Measurements from ENCODE around the gene GRIK4.

- no peak for TF ChIP-seq POLR2A (conservative IDR thresholded peaks at IDR 0.05)
- TF ChIP-seq FOXJ3 (CRISPR knock-in tag; IDR thresholded peaks at IDR 0.05), result no peak
- TF ChIP-seq EZH2 (IDR thresholded peaks at IDR 0.05; ENCODE audit: borderline replicate concordance, low read depth, low read length), result no peak
- TF ChIP-seq, protein P1, sequence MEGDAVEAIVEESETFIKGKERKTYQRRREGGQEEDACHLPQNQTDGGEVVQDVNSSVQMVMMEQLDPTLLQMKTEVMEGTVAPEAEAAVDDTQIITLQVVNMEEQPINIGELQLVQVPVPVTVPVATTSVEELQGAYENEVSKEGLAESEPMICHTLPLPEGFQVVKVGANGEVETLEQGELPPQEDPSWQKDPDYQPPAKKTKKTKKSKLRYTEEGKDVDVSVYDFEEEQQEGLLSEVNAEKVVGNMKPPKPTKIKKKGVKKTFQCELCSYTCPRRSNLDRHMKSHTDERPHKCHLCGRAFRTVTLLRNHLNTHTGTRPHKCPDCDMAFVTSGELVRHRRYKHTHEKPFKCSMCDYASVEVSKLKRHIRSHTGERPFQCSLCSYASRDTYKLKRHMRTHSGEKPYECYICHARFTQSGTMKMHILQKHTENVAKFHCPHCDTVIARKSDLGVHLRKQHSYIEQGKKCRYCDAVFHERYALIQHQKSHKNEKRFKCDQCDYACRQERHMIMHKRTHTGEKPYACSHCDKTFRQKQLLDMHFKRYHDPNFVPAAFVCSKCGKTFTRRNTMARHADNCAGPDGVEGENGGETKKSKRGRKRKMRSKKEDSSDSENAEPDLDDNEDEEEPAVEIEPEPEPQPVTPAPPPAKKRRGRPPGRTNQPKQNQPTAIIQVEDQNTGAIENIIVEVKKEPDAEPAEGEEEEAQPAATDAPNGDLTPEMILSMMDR (IDR thresholded peaks at IDR 0.05 in 2 of 3, conservative IDR thresholded peaks at IDR 0.05 in 1 of 3; ENCODE audit: insufficient read depth in 2 of 3, low read depth in 1 of 3, low read length in 3 of 3), result no peak
- TF ChIP-seq TBP (optimal IDR thresholded peaks at IDR 0.05; ENCODE audit: low read depth, low read length), result no peak
- TF ChIP-seq, protein P2, sequence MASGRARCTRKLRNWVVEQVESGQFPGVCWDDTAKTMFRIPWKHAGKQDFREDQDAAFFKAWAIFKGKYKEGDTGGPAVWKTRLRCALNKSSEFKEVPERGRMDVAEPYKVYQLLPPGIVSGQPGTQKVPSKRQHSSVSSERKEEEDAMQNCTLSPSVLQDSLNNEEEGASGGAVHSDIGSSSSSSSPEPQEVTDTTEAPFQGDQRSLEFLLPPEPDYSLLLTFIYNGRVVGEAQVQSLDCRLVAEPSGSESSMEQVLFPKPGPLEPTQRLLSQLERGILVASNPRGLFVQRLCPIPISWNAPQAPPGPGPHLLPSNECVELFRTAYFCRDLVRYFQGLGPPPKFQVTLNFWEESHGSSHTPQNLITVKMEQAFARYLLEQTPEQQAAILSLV (tag; IDR thresholded peaks at IDR 0.05), result no peak
- no peak for TF ChIP-seq FOXM1 (IDR thresholded peaks at IDR 0.05; ENCODE audit: low read depth)
- no peak for TF ChIP-seq FOXM1 (CRISPR knock-in tag; IDR thresholded peaks at IDR 0.05; ENCODE audit: low read depth)
- no peak for TF ChIP-seq ELF4 (CRISPR knock-in tag; IDR thresholded peaks at IDR 0.05)
Observed at GRCh38 chr11:120528749-120529148, 17.2 kb downstream of the GRIK4 start.

Measured in K562 (cell line).